ENCODE measurements around the gene GPR65. TPM values are rescaled to one million over a fixed set of nuclear protein-coding genes. Genes with fewer than 3 reads are reported as not detected.

GPR65 gene
- total and polyA plus RNA-seq, 2 donors (not counting 1 experiment from before 2014, with no cell fraction given), result 8.7 to 13.4 TPM

- TF ChIP-seq EZH2 (IDR thresholded peaks at IDR 0.05; ENCODE audit: borderline replicate concordance, insufficient read depth, low read depth, low read length, poor library complexity, severe bottlenecking) (no peak), CTCF (IDR thresholded peaks at IDR 0.05) (no peak)
- H3K27me3 Mint-ChIP-seq, result no peaks in the 10 kb centered on the region
- ATAC-seq (ENCODE audit: low read depth) (no peak), DNase-seq (no peak)
- Histone ChIP-seq H3K9ac (ENCODE audit: low read length) (no peak overlapping the region), H3K27me3 (replicated peaks in 1 of 4; ENCODE audit: control extremely low read depth in 1 of 4, control insufficient read depth in 3 of 4, insufficient read depth in 4 of 4, low read length in 3 of 4) (no peaks in the 10 kb centered on the region), H4K20me1 (ENCODE audit: control insufficient read depth, insufficient read depth, low read length, poor library complexity, severe bottlenecking) (no peaks in the 10 kb centered on the region), H3K27ac (ENCODE audit: low read length in 2 of 2) (no peak overlapping the region), H3K4me1 (ENCODE audit: control insufficient read depth in 2 of 2, insufficient read depth in 2 of 2, low read length in 2 of 2) (no peaks in the 10 kb centered on the region), H3K79me2 (ENCODE audit: control insufficient read depth, insufficient read depth, low read length) (no peaks in the 10 kb centered on the region), H3K4me2 (replicated peaks; ENCODE audit: low read depth, low read length, poor library complexity, severe bottlenecking) (no peak overlapping the region), H3K4me3 (ENCODE audit: control extremely low read depth in 1 of 5, extremely low read depth in 1 of 5, insufficient read depth in 1 of 5, low read depth in 2 of 5, low read length in 4 of 5) (no peak overlapping the region), H2AFZ (ENCODE audit: insufficient read depth, low read depth, low read length, poor library complexity, severe bottlenecking) (no peak overlapping the region), H3K36me3 (replicated peaks in 1 of 2; ENCODE audit: control extremely low read depth in 1 of 2, control insufficient read depth in 1 of 2, extremely low read depth in 1 of 2, insufficient read depth in 2 of 2, low read length in 1 of 2) (peaks cover 0 to 5% of the 10 kb centered on the region in 2 experiments), H3K9me3 (ENCODE audit: control extremely low read depth in 1 of 3, control insufficient read depth in 2 of 3, insufficient read depth in 1 of 3, low read length in 2 of 3) (no peaks in the 10 kb centered on the region)
- no peaks in the 10 kb centered on the region for H3K4me1 Mint-ChIP-seq
- H3K9me3 Mint-ChIP-seq (ENCODE audit: insufficient read depth), result no peaks in the 10 kb centered on the region
- H3K4me3 Mint-ChIP-seq, result no peak overlapping the region
- H3K27ac Mint-ChIP-seq, result no peak overlapping the region
- ChIA-PET CTCF (interaction anchor here (0.7 kb wide), 1 partner anchor 27 kb away, joined by 3 read pairs; no protein-coding TSS in a partner anchor), POLR2A (no interaction called here)
- intact Hi-C loops (cut with micrococcal nuclease), result loop anchor here (5.0 kb wide), 1 partner anchor 38 kb away; no protein-coding TSS in a partner anchor
- WGBS (ENCODE audit: insufficient coverage), result 100% methylated on average over 1 of the region's 1 CpG
These were observed 25.2 kb upstream of the GPR65 start for GRCh38 chr14:87979689-87980088.

GRCh38 chr14:87989221-87989955 lies 15.5 kb upstream of the GPR65 start:
- H3K4me2 ChIP-seq (replicated peaks; ENCODE audit: low read depth, low read length, poor library complexity, severe bottlenecking), result no peak overlapping the region
- Mint-ChIP-seq H3K27ac (no peak overlapping the region), H3K27me3 (no peaks in the 10 kb centered on the region), H3K9me3 (ENCODE audit: insufficient read depth) (no peaks in the 10 kb centered on the region), H3K4me3 (no peak overlapping the region), H3K4me1 (peaks cover 22% of the 10 kb centered on the region)
- H3K4me3 ChIP-seq (ENCODE audit: control extremely low read depth in 1 of 5, extremely low read depth in 1 of 5, insufficient read depth in 1 of 5, low read depth in 2 of 5, low read length in 4 of 5), result no peak overlapping the region
- DNase-seq (no peak), ATAC-seq (ENCODE audit: low read depth) (no peak)
- ChIA-PET POLR2A (no interaction called here), CTCF (interaction anchor here (1.2 kb wide), 1 partner anchor 20 kb away, joined by 3 read pairs; no protein-coding TSS in a partner anchor)
- no peaks in the 10 kb centered on the region for H3K9me3 ChIP-seq (ENCODE audit: control extremely low read depth in 1 of 3, control insufficient read depth in 2 of 3, insufficient read depth in 1 of 3, low read length in 2 of 3)
- intact Hi-C loops (cut with micrococcal nuclease), result no loop called here
- WGBS (ENCODE audit: insufficient coverage), result 89% methylated on average over 5 of the region's 5 CpGs
- H2AFZ ChIP-seq (ENCODE audit: insufficient read depth, low read depth, low read length, poor library complexity, severe bottlenecking), result no peak overlapping the region
- no peak overlapping the region for H3K9ac ChIP-seq (ENCODE audit: low read length)
- peaks cover 7% of the 10 kb centered on the region for H3K79me2 ChIP-seq (ENCODE audit: control insufficient read depth, insufficient read depth, low read length)
- H3K27ac ChIP-seq (ENCODE audit: low read length in 2 of 2), result no peak overlapping the region
- H3K27me3 ChIP-seq (replicated peaks in 1 of 4; ENCODE audit: control extremely low read depth in 1 of 4, control insufficient read depth in 3 of 4, insufficient read depth in 4 of 4, low read length in 3 of 4), result no peaks in the 10 kb centered on the region
- no peak for TF ChIP-seq CTCF (IDR thresholded peaks at IDR 0.05)
- TF ChIP-seq EZH2 (IDR thresholded peaks at IDR 0.05; ENCODE audit: borderline replicate concordance, insufficient read depth, low read depth, low read length, poor library complexity, severe bottlenecking), result no peak
- peaks cover 0 to under 1% of the 10 kb centered on the region in 2 experiments for H3K36me3 ChIP-seq (replicated peaks in 1 of 2; ENCODE audit: control extremely low read depth in 1 of 2, control insufficient read depth in 1 of 2, extremely low read depth in 1 of 2, insufficient read depth in 2 of 2, low read length in 1 of 2)
- no peaks in the 10 kb centered on the region for H4K20me1 ChIP-seq (ENCODE audit: control insufficient read depth, insufficient read depth, low read length, poor library complexity, severe bottlenecking)
- H3K4me1 ChIP-seq (ENCODE audit: control insufficient read depth in 2 of 2, insufficient read depth in 2 of 2, low read length in 2 of 2), result peaks cover 15 to 18% of the 10 kb centered on the region in 2 donors

Data from B cell (primary cell).